Sigmoid colon (tissue), 7 donors: ENCODE results near the gene MST1. TPM values are rescaled to one million over a fixed set of nuclear protein-coding genes. Genes with fewer than 3 reads are reported as not detected.

Experiments
- DNase-seq: peaks from one replicate; pipeline ENCODE4 v3.0.0-alpha.2; 2019
- H3K27ac ChIP-seq, 4 donors: fragments of 200-600 bp; sonication (generic); one replicate each; pipeline ENCODE4 v1.5.1; 2016 to 2019; ENCODE audit warnings: mild to moderate bottlenecking in 1 of 4
- H3K27me3 ChIP-seq, 3 donors: fragments of 200-600 bp; sonication (generic); one replicate each; pipeline ENCODE4 v1.5.1; 2019; ENCODE audit warnings: mild to moderate bottlenecking in 1 of 3
- H3K36me3 ChIP-seq, 4 donors: fragments of 200-600 bp; sonication (generic); one replicate each; pipeline ENCODE4 v1.5.1; 2016 to 2019
- H3K4me1 ChIP-seq, 4 donors: fragments of 200-600 bp; sonication (generic); one replicate each; pipeline ENCODE4 v1.5.1; 2017 to 2019
- H3K4me3 ChIP-seq, 4 donors: fragments of 200-600 bp; sonication (generic); one replicate each; pipeline ENCODE4 v1.5.1; 2017 to 2019; ENCODE audit warnings: mild to moderate bottlenecking in 2 of 4, moderate library complexity in 1 of 4
- H3K9me3 ChIP-seq, 4 donors: fragments of 200-600 bp in 3 of 4; sonication (generic) in 3 of 4; one replicate each; pipeline versions ENCODE4 v1.5.1 to v1.6.1; 2013 to 2019
- EP300 ChIP-seq, 4 donors: sonication (generic); formaldehyde crosslinking; IDR thresholded peaks; one replicate each; pipeline ENCODE4 v1.6.1; 2017; ENCODE audit warnings: antibody characterized with exemption in 4 of 4
- POLR2A ChIP-seq, 2 donors: fragments of 450-650 bp; IDR thresholded peaks; one replicate each; pipeline ENCODE4 v1.6.1; 2016; ENCODE audit warnings: antibody characterized with exemption in 2 of 2, mild to moderate bottlenecking in 2 of 2, moderate library complexity in 2 of 2
- POLR2AphosphoS5 ChIP-seq, 4 donors: sonication (generic); formaldehyde crosslinking; IDR thresholded peaks; one replicate each; pipeline ENCODE4 v1.6.1; 2017; ENCODE audit warnings: antibody characterized with exemption in 4 of 4
- WGBS, 2 donors: extraction: QIAGEN DNeasy Blood & Tissue Kit; methylation state at CpG; one replicate each; pipeline ENCODE4 v1.1.7; 2013; 5-methylcytosine and 5-hydroxymethylcytosine counted together
- intact Hi-C: fragments of 100-400 bp; cut with DNase I; formaldehyde crosslinking; loops from one replicate; pipeline ENCODE4 v1.15.1; 2023
- polyA plus RNA-seq, 3 donors: library from polyadenylated mRNA; stranded (reverse); fragments of 200-250 nt; gene quantifications; one replicate each; pipeline ENCODE4 v1.2.3, GENCODE V29; 2013
- total RNA-seq, 4 donors: library from RNA; depleted of rRNA; stranded (reverse); fragments of >200 nt; gene quantifications; one replicate each; pipeline ENCODE4 v1.1.0, GENCODE V29; 2016
- TF ChIP-seq, protein P1 (sequence below), 4 experiments: fragments of 450-650 bp in 3 of 4; fragments of 200-600 bp in 1 of 4; IDR thresholded peaks; one replicate each; pipeline ENCODE4 v1.5.1; 2016 to 2019; ENCODE audit warnings: antibody characterized with exemption in 4 of 4, mild to moderate bottlenecking in 3 of 4, moderate library complexity in 2 of 4
- donor health status: healthy with polysubstance abuse.
- donor health status: Bipolar disorder and iron deficiency.
- donor health status: healthy.

MST1 gene
- total and polyA plus RNA-seq, 7 donors = 3.0 to 18.1 (median 7.7) TPM; not detected in 1

DNA sequence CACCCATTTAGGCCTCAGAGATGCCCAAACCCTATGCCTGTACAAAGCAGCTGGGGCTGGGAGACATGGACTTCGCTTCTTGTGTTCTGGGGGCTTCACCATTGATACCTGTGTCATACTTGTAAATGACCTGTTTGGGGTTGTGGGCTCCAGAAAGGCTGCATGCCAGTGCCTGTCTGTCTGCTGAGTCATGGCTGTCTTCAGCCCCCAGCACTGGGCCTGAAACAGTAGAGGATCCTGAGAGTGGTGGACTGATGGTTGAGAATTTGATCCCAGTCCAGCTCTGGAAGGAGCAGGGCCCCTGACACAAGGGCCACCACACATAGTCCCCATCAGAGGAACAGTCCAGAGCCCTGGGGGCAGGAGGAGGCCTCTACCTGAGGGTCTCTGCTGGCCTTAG is 39.7 kb downstream of the MST1 start:
- H3K36me3 ChIP-seq = no peaks in the 10 kb centered on the region
- no peak for DNase-seq
- H3K4me3 ChIP-seq = no peak overlapping the region
- 93% methylated on average over 1 of the region's 1 CpG for WGBS, 2 donors
- H3K4me1 ChIP-seq = no peaks in the 10 kb centered on the region
- no peak overlapping the region for H3K27ac ChIP-seq
- intact Hi-C loops = no loop called here
- H3K27me3 ChIP-seq = no peaks in the 10 kb centered on the region
- no peaks in the 10 kb centered on the region for H3K9me3 ChIP-seq
- TF ChIP-seq POLR2AphosphoS5 (IDR thresholded peaks at IDR 0.05) (no peak), EP300 (IDR thresholded peaks at IDR 0.05) (no peak), POLR2A (IDR thresholded peaks at IDR 0.05) (no peak)
- TF ChIP-seq, protein P1, sequence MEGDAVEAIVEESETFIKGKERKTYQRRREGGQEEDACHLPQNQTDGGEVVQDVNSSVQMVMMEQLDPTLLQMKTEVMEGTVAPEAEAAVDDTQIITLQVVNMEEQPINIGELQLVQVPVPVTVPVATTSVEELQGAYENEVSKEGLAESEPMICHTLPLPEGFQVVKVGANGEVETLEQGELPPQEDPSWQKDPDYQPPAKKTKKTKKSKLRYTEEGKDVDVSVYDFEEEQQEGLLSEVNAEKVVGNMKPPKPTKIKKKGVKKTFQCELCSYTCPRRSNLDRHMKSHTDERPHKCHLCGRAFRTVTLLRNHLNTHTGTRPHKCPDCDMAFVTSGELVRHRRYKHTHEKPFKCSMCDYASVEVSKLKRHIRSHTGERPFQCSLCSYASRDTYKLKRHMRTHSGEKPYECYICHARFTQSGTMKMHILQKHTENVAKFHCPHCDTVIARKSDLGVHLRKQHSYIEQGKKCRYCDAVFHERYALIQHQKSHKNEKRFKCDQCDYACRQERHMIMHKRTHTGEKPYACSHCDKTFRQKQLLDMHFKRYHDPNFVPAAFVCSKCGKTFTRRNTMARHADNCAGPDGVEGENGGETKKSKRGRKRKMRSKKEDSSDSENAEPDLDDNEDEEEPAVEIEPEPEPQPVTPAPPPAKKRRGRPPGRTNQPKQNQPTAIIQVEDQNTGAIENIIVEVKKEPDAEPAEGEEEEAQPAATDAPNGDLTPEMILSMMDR (IDR thresholded peaks at IDR 0.05) = no peak

DNA sequence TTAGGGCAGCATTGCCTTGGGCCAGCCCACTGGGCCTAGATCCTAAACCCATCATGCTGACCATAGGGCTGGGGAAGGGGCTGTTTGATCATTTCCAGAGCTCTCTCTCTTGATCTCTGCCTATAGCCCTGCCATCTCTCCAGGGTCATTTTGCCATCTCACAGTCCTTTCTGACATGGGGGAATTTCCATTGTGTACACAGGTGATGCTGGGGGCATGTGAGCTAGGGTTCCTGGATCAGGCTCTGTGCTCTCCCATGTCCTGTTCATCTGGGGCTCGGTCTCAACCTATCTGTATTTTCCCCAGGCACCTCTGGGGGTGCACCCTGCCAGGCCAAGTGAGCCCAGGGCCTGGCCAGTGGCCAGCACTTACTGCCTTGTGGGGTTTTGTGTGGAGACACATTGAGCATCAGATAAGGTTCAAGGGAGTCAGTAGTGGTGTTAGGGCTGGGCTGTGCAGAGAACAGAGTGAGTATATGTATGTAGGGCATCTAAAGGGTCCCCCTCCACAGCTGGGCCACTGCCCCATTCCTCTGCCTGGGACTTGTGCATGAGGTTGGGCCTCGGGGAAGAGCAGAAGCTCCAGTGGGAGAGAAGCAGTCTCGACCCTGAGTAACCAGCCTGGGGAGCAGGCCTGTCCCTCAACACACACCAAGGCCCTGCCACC is 40.8 kb downstream of the MST1 start:
- no peaks in the 10 kb centered on the region for H3K9me3 ChIP-seq
- DNase-seq = no peak
- H3K27me3 ChIP-seq = no peaks in the 10 kb centered on the region
- H3K4me1 ChIP-seq = no peaks in the 10 kb centered on the region
- 69 to 77% methylated on average over 3 of the region's 3 CpGs for WGBS, 2 donors
- no peak for TF ChIP-seq EP300 (IDR thresholded peaks at IDR 0.05)
- TF ChIP-seq, protein P1 (IDR thresholded peaks at IDR 0.05) = no peak
- no peak for TF ChIP-seq POLR2AphosphoS5 (IDR thresholded peaks at IDR 0.05)
- no peak for TF ChIP-seq POLR2A (IDR thresholded peaks at IDR 0.05)
- intact Hi-C loops = no loop called here
- H3K27ac ChIP-seq = no peak overlapping the region
- H3K4me3 ChIP-seq = no peak overlapping the region
- H3K36me3 ChIP-seq = no peaks in the 10 kb centered on the region

- H3K4me1 ChIP-seq = no peaks in the 10 kb centered on the region
- H3K4me3 ChIP-seq = no peak overlapping the region
- intact Hi-C loops = no loop called here
- no peaks in the 10 kb centered on the region for H3K27me3 ChIP-seq
- H3K36me3 ChIP-seq = no peaks in the 10 kb centered on the region
- no peak for TF ChIP-seq POLR2AphosphoS5 (IDR thresholded peaks at IDR 0.05)
- TF ChIP-seq, protein P1 (IDR thresholded peaks at IDR 0.05) = no peak
- no peak for TF ChIP-seq POLR2A (IDR thresholded peaks at IDR 0.05)
- TF ChIP-seq EP300 (IDR thresholded peaks at IDR 0.05) = no peak
- H3K27ac ChIP-seq = no peak overlapping the region
- 58% methylated on average over 2 of the region's 2 CpGs for WGBS, 2 donors
- no peaks in the 10 kb centered on the region for H3K9me3 ChIP-seq
- DNase-seq = no peak
Measured at GRCh38 chr3:49647741-49648140, 41.5 kb downstream of the MST1 start.

- WGBS, 2 donors = 75 to 84% methylated on average over 3 of the region's 3 CpGs
- Histone ChIP-seq H3K27ac (no peak overlapping the region), H3K4me3 (no peak overlapping the region), H3K36me3 (no peaks in the 10 kb centered on the region), H3K4me1 (no peaks in the 10 kb centered on the region), H3K27me3 (no peaks in the 10 kb centered on the region), H3K9me3 (no peaks in the 10 kb centered on the region)
- intact Hi-C loops = no loop called here
- DNase-seq = no peak
- no peak for TF ChIP-seq POLR2A (IDR thresholded peaks at IDR 0.05)
- TF ChIP-seq, protein P1 (IDR thresholded peaks at IDR 0.05) = no peak
- TF ChIP-seq EP300 (IDR thresholded peaks at IDR 0.05) = no peak
- no peak for TF ChIP-seq POLR2AphosphoS5 (IDR thresholded peaks at IDR 0.05)
Measured at GRCh38 chr3:49646236-49646635, 43.0 kb downstream of the MST1 start.

GRCh38 chr3:49644684-49645083 is 44.6 kb downstream of the MST1 start:
- no peak overlapping the region for H3K27ac ChIP-seq
- intact Hi-C loops = no loop called here
- no peaks in the 10 kb centered on the region for H3K36me3 ChIP-seq
- H3K4me3 ChIP-seq = no peak overlapping the region
- 78 to 81% methylated on average over 8 of the region's 8 CpGs for WGBS, 2 donors
- H3K9me3 ChIP-seq = no peaks in the 10 kb centered on the region
- H3K27me3 ChIP-seq = no peaks in the 10 kb centered on the region
- no peaks in the 10 kb centered on the region for H3K4me1 ChIP-seq
- TF ChIP-seq POLR2A (IDR thresholded peaks at IDR 0.05) = no peak
- TF ChIP-seq, protein P1 (IDR thresholded peaks at IDR 0.05) = no peak
- no peak for TF ChIP-seq EP300 (IDR thresholded peaks at IDR 0.05)
- no peak for TF ChIP-seq POLR2AphosphoS5 (IDR thresholded peaks at IDR 0.05)
- no peak for DNase-seq
